Right ventricle myocardium superior (tissue), 1 donor: ENCODE data around the gene WT1. TPM values are rescaled to one million over a fixed set of nuclear protein-coding genes. Genes with fewer than 3 reads are reported as not detected.
"Not testable (repeated sequence)": the region's sequence is repeated elsewhere in the genome, so short reads cannot be mapped to it uniquely, and the experiment has no call there.

Experiments used
- ATAC-seq: fragments of 200-7000 bp; cut with Tn5 transposase; one replicate; pipeline ENCODE4 v1.9.1; 2020; ENCODE audit warnings: mild to moderate bottlenecking; ENCODE audit not compliant: poor library complexity
- DNase-seq: peaks from one replicate; pipeline ENCODE4 v3.0.0-alpha.2; 2020
- intact Hi-C: fragments of 100-400 bp; cut with DNase I; formaldehyde crosslinking; loops from one replicate; pipeline ENCODE4 v1.11.2; 2022
- total RNA-seq: library from RNA; stranded (reverse); fragmentation: NEBNext Ultra II Directional; extraction: Animal tissue kit (Norgen Biotek cat#: 25700); gene quantifications from one replicate; pipeline ENCODE4 v1.2.1, GENCODE V29; 2021
- donor health status: DM: no; HTN: yes; CAD: no; lungs with severe emphysema.

Gene WT1
- total RNA-seq, 1 donor from 2014 or later = 2.3 TPM

DNA sequence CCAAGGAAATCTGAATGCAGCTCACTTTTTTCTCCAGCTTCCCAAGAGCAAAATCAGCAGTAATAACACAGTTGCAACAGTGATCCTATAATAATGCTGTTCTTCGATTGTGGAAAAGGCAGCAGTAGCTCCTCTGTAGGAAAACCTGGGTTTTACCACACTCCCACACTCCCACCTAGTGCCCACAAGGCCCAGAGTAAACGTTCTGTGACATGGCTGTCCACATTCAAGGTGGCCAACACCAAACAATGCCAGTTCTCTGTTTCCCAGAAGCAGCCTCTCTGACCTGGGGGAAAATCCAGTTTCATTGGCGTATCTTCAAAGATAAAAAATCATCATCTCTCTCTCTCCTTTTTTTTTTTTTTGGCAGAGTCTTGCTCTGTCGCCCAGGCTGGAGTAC lies 40.2 kb downstream of the WT1 start:
- ATAC-seq (no peak), DNase-seq (no peak)
- intact Hi-C loops = no loop called here

DNA sequence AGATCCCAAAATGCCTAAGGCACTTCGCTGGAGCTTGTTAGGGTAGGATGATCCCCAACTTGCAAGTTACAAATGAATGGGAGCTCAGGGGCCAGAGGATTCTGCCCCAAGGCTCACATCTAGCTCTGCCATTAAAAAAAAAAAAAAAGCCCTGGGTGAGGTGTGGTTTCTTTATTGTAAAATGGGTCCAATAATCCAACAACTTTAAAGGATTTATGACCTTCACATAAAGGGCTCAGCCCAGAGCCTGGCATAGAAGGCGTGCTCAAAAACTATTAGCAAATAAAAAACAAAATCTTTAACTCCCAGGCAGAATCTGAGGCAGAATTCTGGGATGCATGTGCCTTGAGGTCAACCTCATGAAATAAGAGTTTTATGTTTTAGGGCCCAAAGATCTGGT lies 42.5 kb downstream of the WT1 start:
- DNase-seq (no peak), ATAC-seq (no peak)
- intact Hi-C loops = no loop called here

DNA sequence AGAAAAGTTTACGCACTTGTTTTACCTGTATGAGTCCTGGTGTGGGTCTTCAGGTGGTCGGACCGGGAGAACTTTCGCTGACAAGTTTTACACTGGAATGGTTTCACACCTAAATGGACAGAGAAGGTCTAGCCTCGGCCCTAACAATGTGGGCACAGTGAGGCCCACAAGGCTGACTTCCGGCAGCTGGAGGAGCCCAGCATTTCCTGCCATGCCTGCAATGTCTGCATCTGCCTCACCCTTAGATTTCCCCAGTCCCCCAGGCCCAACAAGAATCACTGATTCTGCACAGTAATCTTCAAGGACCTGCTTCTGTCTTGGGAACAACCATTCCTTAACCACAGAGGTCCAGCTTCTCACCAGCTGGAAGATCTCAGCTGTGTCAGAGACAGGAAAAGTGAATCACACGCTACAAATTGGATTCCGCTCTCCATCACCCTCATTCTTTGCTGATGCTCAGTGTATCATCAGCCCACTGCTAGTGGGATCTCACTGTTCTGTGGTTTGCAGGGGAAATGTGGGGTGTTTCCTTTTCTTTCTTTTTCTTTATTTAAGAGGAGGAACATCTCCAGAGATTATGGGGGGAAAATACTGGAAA lies 43.3 kb downstream of the WT1 start:
- ATAC-seq (no peak), DNase-seq (no peak)
- intact Hi-C loops = no loop called here

DNA sequence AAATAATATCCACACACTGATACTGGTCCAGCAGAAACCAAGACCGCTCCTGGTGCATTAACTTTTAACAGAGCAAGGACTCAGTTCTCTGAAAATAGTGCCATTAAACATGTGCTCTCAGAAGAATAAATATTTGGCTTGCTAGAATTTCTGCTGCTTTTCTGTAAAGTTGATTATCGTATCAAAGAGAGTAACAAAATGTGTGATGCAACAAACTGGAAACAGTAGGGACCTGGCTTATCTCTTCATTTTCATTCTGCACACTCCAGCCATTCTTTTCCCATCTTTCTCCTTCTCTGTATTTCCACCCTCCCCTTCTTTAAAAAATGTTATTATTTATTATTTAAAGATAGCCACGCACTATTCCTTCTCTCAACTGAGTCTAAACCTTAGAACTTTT lies 43.9 kb downstream of the WT1 start:
- DNase-seq (no peak), ATAC-seq (no peak)
- intact Hi-C loops = no loop called here

DNA sequence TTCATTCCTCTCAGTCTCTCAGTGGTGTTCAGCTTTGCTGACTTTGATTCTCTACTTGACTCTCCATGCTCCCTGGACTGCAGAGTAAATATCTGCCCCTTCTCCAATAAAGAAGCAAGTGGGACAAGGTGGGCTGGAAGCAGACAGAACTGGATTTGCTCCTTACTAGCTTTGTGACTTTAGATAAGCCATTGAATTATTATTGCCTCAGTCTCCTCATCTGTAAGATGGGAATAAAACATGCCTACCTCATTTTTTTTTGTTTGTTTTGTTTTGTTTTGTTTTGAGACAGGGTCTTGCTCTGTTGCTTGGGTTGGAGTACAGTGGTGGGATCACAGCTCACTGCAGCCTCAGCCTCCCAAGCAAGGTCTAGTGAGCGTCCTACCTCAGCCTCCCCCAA lies 44.6 kb downstream of the WT1 start:
- ATAC-seq (no peak), DNase-seq (no peak)
- intact Hi-C loops = no loop called here

DNA sequence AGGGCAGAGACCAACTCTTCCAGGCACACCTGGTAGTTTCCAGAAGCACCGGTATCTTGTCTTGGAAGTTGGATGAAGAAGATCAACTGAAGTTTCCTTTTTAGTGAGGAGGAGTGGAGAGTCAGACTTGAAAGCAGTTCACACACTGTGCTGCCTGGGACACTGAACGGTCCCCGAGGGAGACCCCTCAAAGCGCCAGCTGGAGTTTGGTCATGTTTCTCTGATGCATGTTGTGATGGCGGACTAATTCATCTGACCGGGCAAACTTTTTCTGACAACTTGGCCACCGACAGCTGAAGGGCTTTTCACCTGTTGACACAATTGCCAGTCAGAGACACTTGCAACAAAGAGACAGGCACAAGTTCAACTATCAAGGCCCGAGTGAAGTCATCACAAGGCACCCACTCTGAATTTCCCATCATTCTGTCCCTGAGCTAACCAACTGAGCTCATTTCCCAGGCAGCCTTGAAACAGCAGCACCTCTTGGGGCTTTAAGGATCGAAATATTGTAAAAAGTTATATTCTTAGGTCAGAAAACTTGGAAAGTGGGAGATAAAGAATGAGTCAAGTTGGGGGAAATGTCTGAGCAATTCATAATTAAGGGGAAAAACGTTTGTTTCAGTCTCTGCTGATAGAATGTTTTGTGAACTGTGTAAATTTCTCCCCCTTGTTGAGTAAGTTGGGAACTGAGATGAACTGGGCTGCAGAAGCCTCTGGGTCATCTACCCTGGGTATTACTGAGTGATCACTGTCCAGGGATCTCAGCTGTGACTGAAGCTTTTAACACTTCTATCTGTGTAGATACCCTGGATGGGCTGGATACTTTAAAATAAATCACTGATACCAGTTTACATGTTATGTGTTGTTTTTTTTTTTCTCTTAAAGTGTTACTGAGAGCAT lies 46.2 kb downstream of the WT1 start:
- DNase-seq (no peak), ATAC-seq (no peak)
- intact Hi-C loops = no loop called here

DNA sequence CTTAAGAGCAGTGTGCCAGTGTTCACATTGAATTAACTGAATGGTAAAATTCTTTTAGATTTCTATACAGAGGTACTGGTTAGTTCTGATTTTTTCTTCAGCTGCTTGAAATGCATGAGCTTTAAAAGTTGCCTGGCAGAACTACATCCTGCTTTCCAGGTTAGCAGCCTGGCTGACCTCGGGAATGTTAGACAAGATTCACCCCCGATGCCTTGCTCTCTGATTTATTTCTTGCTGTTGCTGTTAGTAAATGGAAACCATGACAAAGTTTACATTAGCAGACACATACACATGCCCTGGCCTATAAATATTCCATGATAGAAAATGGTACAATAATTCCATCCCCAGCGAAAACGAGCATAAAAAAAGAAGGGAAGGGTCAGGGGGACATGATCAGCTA lies 47.0 kb downstream of the WT1 start:
- intact Hi-C loops = no loop called here
- DNase-seq = no peak
- ATAC-seq = no peak

DNA sequence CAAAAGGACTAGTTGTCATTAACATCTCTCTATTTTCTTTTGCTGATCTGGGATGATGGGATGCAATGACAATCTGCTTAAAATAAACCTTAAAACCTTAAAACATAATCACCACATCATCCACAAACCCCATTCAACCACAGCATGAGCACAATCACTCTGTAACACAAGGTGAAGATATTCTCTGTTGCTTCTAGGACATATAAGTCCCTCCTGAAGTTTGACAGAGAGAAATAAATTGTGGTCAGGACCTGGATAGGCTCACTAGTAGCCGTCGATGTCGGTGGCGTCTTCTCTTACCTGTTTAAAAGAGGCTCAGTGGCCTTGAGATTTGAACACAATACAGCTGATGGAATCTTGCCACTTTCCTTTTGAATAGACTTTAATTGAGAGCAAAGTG lies 47.9 kb downstream of the WT1 start:
- ATAC-seq (no peak), DNase-seq (no peak)
- intact Hi-C loops = no loop called here

DNA sequence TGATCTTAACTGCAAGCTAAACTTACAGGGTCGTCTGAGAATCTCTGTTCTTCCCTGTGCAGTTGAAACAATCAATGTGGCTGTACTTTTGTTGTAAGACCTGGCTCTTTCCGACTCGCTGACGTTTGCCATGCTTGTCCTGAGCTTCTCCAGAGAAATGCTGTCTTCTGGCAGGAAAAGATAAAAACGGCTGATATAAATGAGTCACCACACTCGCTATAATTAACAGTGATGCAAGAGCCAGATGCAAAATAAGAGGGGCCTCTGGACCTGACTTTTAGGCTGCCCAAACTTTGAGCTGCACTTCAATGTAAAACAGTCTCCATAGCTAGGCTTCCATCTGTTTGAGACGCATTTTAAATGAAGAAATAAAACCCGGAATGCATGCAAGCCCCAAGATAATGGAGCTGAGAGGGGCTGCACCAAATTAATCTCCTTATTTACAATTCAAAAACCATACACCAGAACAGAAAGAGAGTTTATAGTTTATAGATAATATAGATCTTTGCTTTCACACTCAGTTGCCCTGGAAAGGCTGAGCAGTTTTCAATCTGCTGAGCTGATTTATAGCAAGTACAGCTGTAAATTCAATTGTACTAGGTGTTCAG lies 48.5 kb downstream of the WT1 start:
- ATAC-seq (peak; percentile 32), DNase-seq (no peak)
- intact Hi-C loops = no loop called here

DNA sequence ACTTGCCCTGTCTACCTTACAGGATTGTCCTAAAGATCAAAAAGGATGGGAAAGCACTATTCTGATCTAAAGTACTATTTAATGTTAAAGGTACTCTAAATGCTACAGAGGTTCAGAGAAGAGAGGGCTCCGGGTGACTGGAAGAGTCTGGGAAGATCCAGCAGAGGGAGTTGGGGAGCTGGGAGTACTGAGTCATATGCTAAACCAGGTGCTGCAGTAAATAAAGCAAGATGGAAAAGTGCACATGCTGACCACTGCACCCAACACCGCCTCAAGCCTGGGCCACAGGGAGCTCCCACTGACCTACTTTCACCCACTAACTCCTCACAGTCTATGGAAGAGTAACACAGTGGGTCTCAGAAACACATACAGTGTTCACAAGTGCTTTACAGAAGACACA lies 49.3 kb downstream of the WT1 start:
- intact Hi-C loops = no loop called here
- no peak for DNase-seq
- peak; percentile 72 for ATAC-seq

DNA sequence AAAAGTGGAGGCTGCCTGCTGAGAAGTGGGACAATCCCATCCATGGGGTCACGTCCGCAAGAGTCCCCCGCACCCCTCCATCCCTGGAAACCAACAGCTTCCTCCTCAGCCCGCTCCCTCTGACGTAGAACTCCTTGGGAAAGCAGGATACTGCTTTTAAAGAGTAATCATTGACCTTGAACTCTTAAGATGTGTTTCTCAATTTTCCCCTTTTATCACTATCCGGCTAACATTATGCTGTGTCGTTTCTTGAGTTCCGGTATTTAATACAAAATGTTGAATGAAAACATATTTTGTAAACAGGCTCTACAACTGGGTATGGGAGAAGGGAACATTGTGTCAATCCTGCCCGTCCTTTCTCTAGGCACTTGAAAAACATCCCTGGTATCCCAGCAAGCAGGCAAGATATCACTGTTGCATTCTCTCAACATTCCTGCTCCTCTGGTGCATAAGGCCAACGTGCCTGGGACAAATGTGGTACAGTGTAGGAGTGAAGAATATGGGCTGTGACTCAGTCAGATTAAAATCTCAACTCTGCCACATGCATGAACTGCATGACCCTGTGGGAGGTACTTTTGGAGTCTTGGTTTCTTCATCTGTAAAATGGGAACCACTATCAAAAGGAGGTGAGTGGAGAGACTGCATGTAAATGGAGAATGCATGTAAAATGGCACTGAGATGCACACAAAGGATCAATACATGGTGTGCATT lies 52.8 kb downstream of the WT1 start:
- ATAC-seq (peak; percentile 42), DNase-seq (no peak)
- intact Hi-C loops = no loop called here

DNA sequence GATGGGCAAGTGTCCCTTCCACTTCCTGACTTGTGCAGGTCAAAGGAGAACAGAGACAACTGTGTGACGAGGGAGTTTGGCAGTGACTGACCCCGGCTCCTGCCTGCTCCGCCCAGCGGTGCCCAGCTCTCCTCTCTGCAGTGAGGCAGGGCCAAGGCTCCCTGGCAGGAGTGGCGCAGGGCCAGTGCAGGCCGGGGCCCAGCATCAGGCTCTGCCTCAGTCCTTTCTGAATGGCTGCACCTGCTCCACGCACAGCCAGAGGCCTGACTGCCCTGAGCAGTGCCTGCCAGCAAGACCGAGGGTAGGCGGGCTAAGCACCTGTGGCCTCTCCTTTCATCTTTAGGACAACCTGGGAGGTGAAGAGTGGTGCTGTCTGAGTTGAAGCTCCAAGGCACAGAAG lies 54.2 kb downstream of the WT1 start:
- no peak for ATAC-seq
- no peak for DNase-seq
- intact Hi-C loops = no loop called here

DNA sequence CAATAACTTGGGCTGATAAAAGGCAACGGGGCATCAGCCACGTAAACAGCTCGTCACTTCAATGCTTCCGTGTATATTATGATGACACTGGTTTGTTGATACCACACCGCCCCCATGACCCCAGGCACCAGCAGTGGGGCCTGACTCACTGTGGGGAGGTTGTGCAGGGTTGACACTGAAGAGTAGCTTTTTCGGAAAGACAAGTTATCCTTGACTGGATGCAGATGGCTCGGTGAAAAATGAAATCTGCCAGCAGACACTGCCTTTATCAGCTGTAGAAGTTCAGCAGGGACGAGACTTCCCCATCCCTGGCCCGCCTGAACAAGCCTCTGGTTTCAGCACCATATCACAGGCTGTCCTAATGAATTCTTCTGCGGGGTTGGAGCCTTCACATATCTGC lies 55.6 kb downstream of the WT1 start:
- ATAC-seq = no peak
- DNase-seq = no peak
- intact Hi-C loops = no loop called here

DNA sequence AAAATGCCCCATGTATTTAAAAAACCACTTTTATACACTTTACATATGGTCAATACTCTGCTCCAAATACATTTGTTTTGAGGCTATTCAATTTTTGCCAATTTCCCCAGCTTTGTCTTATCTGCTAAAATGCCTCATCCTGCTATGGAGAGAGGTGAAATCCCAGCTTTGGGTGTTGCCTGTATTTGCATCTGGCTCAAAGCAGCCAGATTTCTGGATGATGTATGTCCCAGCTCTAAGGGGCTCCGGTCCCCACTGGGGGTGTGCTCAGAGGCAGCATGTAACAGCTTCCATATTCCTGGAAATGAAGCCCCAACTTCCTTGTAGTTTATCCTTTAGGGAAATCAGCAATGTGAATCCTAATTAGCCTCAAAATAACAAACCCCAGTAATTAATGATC lies 59.5 kb downstream of the WT1 start:
- intact Hi-C loops = no loop called here
- DNase-seq (no peak), ATAC-seq (no peak)

DNA sequence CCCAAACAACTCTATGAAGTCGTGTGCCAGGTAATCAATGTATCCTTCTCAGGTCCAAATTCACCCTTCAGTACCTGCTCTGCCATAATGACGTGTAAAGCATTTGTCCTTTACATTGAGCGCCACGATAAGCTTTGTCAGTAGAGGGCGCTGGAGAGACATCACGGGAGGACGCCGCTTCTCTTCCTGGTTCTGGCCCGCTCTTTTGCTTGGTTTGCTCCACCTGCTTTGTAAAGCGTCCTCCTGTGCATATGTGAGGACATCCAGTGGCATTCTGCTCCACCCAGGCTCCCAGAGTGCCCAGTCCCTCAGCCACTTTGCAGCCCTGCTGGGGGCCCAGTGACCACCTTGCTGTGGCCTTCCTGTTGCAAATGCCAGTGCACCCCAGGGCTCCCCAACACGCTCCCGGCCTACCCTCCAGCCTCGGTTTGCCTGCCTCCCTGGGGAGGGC lies 61.1 kb downstream of the WT1 start:
- intact Hi-C loops = no loop called here
- DNase-seq = no peak
- no peak for ATAC-seq

DNA sequence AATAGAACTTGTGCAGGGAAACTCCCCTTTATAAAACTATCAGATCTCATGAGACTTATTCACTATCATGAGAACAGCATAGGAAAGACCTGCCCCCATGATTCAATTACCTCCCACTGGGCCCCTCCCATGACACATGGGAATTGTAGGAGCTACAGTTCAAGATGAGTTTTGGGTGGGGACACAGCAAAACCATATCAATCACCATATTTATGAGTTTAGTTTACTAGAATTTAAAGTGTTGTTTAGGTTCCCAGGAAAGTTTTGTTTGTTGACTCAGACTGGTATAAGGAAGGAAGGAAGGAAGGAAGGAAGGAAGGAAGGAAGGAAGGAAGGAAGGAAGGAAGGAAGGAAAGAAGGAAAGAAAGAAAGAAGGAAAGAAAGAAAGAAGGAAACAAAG lies 65.4 kb downstream of the WT1 start:
- DNase-seq, ATAC-seq, intact Hi-C loops: not testable (repeated sequence)

DNA sequence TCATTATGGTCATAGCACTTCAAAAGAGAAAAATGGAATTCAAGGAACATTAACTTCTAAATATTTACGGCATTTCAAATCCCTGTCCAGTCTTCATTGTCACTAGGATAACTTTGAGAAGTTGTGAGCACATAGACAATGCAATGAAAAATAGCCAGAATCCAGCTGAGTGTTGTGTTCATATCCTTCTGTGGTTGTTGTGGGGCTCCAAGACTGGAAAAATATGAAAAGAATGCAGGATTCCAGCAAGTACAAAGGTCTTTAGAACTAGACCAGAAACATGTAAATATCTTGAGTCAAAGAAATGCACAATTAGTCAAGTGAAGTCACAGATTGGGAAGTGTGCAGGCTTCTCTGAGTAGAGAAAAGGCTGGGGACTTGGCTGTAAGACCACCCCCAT lies 68.7 kb downstream of the WT1 start:
- ATAC-seq (no peak), DNase-seq (no peak)
- intact Hi-C loops = no loop called here

DNA sequence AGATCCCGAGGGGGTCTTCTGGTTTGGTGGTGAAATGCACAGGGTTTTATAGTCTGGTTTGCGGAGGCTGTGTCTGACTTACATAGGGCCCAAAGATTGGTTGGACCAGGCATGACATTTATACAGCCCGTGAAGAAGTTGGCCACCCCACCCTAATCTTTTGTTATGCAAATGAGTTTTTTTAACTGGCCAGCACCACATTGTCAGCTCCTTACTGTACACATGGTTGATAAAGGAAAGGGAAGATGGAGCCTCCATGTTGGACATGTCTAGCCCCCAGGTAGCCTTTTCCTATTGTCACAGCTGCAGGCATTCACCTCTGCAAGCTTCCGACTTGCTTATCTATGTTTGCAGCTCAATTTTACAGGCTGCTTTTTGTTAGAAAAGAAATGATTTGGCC lies 70.1 kb downstream of the WT1 start:
- ATAC-seq (no peak), DNase-seq (no peak)
- intact Hi-C loops = no loop called here

DNA sequence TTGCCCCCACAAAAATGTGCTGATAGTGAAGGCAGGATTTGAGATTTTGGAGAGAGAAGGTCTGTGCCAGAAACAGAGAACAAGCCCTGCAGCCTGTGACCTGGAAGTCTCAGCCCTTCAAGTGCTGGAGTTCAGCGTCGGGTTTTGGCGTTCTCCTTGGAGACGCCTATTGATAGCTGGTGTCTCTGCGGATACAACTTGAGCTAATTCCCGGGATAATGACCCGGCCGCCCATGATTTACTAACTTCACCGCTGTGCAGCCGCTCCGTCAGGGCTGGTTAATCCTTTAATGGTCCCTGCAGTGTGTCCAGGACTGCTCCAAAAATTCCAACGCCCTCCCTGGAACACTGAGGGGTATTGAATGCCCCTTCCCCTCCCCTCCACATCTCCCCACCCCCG lies 76.6 kb downstream of the WT1 start:
- intact Hi-C loops = no loop called here
- ATAC-seq (no peak), DNase-seq (no peak)

DNA sequence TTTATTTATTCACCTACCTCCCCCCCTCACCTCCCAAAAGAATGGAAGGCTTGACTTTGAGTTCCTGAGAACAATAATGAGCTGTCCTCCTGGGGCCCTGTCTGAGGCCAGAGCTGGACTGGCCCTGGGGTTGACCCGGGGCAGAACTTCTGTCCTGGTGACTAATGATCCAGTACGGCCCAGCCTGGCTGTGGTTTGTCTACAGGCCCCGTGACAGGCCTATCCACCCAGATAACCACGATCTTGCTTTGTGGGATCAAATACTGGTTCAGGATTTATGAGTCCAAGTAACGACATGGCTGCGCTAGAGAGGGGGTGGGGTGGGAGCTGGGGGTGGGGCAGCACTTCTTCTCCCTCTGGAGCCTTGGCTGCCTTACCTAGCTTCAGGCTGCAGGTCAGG lies 81.5 kb downstream of the WT1 start:
- ATAC-seq = no peak
- intact Hi-C loops = no loop called here

More for the DNA sequence above, 81.5 kb downstream of the WT1 start:
- DNase-seq = no peak
